Esophagus squamous epithelium (tissue), 4 donors: ENCODE data around the gene ELF5.
A peak's percentile ranks its signal among the peaks of the same experiment; 100 is the strongest.

Experiments
- POLR2A ChIP-seq, 4 donors: fragments of 450-650 bp; IDR thresholded peaks; one replicate each; pipeline ENCODE4 v1.6.1; 2017; ENCODE audit warnings: antibody characterized with exemption in 4 of 4, mild to moderate bottlenecking in 4 of 4, moderate library complexity in 3 of 4
- TF ChIP-seq, protein P1 (sequence below), 6 experiments: fragments of 450-650 bp in 4 of 6; fragments of 200-600 bp in 2 of 6; sonication (generic) in 2 of 6; IDR thresholded peaks; one replicate each; pipeline ENCODE4 v1.5.1; 2016 to 2019; ENCODE audit warnings: antibody characterized with exemption in 6 of 6, mild to moderate bottlenecking in 4 of 6, moderate library complexity in 4 of 6

GRCh38 chr11:34492806-34493414 lies 20.7 kb downstream of the ELF5 start:
- TF ChIP-seq, protein P1, sequence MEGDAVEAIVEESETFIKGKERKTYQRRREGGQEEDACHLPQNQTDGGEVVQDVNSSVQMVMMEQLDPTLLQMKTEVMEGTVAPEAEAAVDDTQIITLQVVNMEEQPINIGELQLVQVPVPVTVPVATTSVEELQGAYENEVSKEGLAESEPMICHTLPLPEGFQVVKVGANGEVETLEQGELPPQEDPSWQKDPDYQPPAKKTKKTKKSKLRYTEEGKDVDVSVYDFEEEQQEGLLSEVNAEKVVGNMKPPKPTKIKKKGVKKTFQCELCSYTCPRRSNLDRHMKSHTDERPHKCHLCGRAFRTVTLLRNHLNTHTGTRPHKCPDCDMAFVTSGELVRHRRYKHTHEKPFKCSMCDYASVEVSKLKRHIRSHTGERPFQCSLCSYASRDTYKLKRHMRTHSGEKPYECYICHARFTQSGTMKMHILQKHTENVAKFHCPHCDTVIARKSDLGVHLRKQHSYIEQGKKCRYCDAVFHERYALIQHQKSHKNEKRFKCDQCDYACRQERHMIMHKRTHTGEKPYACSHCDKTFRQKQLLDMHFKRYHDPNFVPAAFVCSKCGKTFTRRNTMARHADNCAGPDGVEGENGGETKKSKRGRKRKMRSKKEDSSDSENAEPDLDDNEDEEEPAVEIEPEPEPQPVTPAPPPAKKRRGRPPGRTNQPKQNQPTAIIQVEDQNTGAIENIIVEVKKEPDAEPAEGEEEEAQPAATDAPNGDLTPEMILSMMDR (IDR thresholded peaks at IDR 0.05), result peak; percentile 28 to 70 (median 64)
- TF ChIP-seq POLR2A (IDR thresholded peaks at IDR 0.05), result no peak
